GM19035 (cell line): Measurements from ENCODE around the gene COL4A2.
"Not testable (repeated sequence)": the region's sequence is repeated elsewhere in the genome, so short reads cannot be mapped to it uniquely, and the experiment has no call there.

Experiments used
- ATAC-seq: cut with Tn5 transposase; IDR thresholded peaks from one replicate; pipeline ENCODE4 v1.9.1; 2021; ENCODE audit not compliant: unreplicated experiment

COL4A2 gene

DNA sequence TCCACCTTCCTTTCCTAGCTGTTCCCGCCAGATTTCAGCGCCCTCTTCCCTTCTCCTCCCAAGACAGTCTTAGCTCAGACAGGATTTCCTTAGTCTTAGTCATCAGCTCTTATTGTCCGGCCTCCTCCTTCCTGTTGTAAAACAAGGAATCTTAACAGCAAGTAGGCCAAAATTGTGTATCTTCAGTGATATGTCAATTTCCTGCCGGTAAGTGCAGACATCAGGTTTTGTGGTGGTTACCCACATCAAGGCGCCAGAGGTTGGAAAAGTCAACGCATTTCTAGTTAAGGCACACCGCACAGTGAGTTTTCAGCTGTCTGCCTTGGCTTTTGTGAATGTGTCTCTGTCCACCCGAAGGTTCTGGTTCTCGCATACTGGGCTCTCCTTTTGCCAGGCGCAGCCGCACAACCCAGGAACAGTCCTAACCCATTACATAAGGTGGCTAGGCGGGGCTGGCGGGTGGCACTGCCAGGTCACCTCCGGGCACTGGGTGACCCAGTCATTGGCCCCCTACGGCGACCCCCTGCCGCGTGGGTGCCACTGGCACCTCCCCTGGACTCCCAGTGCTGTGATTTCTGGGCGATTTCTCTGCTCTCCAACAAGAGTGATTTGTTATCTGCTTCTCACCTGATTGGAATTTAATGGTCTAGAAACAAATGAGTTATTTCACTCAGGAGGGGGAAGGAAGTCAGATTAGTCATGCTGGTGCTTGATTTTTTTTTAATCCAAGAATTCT, 12.9 kb downstream of the COL4A2 start:
- ATAC-seq: no peak

DNA sequence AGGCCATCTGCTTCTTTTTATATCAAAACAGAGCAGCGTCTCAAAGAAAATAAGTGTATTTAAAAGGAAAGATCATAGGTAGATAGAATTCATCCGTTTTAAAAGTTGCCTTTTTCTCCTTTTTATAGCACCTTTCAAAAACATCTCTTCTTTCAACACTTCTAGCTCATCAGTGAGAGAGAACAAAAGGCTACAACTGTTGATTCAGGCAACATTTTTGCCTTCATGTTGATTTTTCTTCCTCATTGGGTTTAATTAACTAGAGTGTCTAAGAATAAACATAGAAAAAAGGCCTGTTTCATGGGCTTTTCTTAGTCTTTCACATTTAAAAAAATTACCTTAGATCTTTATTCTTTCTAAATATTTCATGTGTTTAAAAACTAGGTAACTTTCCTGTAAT, 13.6 kb downstream of the COL4A2 start:
- ATAC-seq: no peak

DNA sequence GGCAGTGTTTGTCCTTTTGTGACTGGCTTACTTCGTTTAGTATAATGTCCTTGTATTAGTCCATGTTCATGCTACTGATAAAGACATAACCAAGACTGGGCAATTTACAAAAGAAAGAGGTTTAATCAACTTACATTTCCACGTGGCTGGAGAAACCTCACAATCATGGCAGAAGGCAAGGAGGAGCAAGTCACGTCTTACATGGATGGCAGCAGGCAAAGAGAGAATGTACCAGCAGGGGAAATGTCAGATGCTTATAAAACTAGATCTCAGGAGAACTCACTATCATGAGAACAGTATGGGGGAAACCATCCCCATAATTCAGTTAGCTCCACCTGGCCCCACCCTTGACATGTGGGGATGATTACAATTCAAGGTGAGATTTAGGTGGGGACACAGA, 14.5 kb downstream of the COL4A2 start:
- ATAC-seq: not testable (repeated sequence)

DNA sequence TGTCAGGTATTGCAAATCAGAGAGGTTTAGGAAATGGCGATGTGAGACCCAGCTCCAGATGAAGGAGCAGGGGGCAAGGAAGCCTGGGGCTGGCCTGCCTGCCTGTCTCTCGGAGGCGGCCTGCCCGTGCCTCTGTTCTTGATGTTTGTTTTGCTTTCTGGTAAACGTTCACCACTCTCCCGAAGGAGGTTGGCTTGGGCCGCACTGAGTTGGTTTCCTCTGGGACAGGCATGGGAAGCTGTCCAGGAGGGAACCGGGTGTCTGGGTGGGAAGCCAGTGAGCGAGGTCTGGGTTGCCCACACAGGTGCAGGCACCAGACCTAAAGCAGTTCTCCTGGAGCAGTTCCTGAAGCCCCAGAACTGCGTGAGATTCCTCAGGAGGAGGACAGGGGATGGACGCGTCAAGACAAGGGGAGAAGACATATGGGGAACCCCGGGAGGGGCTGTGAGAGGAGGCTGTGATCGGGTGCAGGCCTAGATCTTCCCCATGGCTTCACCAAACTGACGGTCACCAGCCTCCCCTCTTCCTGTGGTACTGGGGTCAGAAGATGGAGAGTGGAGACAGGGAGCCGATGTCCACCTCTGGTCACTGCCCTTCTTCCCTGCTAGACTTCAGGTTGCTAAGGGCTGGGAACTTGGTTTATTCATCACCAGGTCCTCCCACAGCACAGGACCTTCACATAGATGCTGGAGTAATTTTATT, 15.2 kb downstream of the COL4A2 start:
- ATAC-seq: no peak

DNA sequence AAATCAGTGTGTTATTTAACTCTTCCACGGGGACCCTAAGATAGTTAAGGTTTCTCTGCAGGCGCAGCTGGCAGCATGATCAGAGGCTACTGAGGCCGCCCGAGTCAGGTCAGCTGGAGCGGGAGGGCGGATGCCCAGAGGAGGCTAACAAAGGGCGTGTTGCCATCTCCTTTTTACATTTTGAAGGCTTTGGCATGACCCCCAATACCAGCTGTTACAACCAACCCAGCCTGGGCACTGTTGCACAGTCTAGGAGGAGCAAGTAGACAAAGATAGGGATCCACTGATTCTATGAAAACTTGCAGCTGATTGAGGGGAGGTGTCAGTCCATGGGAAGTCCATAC, 15.7 kb downstream of the COL4A2 start:
- no peak for ATAC-seq

DNA sequence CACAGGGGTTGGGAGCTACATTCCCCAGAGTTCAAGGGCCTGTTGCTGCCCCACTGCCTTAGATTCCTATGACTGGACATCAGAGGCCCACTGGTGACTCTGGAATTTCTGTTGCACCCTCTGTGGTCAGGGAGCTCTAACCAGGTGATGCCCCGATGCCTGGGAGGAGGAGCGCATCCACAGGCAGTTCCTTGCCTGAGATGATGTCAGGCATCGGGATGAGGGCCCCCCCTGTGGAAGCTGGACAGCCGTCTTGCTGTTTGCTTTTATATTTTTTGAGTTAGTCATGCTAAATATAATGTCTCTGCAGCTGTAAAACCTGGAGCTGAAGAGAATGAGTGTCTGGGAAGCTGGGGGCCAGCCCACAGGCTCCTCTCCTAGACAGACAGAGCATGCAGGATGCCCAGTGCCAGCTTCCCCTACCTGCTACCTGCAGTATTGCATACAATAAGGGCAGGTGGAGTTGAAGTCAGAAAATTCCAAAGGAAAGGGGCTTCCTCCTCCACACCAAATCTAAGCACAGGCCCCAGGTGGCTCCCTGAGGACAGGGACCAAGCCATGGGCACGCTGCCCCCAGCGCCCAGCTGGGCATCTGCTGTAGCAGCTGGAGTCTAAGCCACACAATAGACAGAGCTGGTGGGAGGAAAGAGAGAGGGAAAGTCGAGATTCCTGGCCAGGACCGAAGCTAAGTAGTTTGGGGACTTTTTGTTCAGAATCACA, 16.2 kb downstream of the COL4A2 start:
- no peak for ATAC-seq

DNA sequence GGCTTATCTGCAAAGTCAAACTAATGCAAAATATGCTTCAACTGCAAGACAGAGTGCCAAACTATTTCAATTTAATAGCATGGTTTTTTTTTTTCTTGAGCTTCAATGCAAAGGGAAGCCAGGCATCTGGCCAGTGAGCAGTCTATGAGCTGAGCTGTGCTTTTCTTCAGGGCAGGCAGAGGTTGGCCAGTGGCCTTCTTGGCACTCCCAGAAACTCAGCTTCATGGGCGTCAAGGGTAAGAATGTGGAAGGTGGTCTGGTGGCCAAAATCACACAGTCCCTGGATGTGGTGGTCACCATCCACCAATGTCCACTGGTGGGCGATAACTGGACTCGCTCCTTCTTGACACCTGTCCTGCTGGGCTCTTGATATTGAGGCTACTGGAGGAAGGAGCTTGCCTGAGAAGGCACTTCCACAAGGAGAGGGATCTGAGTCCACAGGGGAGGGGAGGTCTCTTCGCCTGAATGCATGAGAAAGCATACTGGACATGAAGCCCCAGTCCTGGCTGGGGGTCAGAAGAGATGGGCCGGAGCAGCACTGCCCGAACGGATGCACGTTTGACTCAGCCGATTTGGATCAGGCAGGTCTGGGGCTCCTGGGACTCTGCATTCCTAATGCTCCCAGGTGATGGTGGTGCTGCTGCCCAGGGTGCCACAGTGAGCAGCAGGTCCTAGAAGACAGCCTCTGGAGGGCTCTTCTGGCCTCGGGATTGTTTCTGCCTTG, 17.1 kb downstream of the COL4A2 start:
- ATAC-seq: no peak

DNA sequence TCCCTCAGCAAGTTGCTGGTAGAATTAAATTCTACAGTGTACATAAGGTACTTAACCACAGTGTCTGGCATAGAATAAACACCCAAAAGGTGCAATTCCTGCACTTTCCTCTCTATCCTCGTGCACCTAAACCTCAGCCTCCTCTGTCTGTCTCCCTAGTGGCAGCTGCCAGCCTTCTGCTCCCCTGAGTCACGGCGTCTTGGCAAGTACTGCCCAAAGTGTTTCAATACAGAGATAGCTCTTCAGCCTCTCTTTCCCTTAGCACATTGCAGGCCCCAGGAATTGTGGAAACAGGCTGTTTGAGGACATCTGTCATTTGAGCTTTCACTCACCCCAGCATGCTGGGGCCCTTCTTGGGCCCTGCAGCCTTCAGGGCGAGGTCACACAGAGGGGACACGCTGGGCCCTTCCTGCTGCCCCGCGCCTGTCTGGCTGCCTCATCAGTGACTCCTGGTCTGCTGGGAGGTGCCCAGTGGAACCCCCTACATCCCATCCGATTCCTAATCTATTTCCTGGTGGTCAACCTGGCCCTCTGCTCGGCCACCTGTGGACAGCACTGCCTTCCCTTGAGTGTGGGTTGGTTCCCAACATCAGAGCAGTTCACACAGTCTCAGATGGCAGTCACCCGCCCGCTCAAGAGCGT, 19.3 kb downstream of the COL4A2 start:
- no peak for ATAC-seq

DNA sequence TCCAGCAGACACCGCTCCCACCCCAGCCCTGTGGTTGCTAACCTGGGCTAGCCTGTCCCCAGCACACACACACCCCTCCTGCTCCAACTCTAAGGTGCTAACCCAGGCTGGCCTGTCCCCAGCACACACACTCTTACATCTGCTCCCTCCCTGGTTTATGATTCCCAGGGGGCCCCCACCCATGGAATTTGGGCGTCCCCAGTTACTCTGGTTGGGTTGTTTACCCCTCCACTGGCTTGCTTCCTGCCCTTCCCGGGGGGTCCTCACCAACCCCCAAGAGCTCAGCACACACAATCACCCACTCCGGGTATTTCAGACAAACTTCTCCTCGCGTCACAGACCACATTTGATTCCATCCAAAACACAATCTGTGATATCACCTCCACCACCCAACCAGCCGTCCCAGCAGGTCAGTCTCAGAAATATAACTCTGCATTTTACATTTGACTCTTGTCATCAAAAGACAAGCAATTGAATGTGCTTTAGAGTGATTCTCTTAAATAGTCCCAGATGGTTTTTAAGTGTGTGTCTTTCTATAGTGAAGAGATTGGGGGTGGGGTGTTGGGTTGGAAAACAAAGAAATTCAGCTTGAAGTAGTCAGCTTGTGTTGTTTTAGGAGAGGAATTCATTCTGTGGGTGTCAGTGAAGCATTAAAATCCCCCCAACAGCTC, 20.1 kb downstream of the COL4A2 start:
- ATAC-seq: no peak

DNA sequence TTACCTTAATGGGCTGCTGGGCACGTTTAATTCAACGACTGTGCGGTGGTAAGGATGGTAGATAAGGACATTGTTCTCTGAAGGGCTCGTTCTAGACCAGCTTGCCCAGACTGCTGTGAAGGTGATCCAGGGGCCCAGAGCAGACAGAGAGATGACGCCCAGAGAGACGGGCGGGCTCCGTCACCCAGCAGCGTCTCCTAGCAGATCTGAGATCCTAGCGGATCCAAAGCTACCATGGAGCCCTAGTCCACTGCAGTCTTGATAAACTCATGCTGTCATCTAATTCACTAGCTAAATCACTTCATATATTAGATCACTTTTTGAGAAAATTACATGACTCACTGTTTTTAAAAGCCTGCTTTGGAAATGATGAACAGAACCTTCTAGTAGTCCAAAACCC, 21.5 kb downstream of the COL4A2 start:
- no peak for ATAC-seq

DNA sequence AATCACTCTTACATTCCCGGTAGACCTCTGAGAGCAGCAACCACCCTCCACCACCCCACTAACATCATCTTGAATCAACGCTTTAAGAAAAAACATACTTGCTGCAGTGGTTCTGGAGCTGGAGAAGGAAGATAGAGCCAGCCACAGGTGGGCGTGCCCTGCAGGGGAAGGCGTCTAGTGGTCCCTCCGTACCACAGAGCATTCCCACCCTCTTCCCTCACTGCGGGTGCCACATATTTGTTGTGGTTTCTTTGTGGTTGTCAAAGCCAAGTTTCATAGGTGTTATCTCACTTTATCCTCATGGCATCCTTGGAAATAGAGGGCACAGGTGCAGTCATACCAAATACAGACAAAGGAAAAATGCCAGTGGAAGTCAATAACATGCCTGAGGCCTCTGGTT, 22.2 kb downstream of the COL4A2 start:
- ATAC-seq: no peak

DNA sequence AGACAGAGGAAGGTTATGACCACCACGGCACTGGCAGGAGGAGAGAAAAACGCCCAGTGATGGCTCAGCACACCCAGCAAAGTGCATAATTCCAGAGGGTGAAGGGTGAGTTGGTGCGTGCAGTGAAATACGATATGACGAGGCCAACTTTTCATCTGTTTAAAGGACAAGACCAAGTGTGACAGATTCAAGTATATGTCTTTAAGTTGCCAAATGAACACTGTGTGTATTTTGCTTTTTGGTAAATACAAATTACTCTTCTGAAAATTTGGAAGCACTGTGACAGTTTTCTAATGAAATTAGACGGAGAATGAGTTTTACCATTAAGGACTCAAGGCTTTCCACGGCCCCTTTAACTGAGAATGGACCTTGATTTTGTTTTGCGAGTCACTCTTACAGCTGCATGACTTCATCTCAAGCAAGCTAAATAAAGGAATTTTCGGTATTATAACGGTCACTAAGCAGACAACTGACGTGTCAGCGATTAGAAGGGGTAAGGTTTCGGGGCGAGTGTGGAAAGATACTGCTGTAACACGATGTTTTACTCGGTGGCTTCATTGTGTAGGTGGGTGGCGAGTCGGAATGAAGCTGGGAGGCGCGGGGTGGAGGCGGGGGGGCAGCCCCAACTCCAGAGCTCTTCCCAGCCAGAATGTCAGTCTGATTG, 22.8 kb downstream of the COL4A2 start:
- ATAC-seq: no peak

DNA sequence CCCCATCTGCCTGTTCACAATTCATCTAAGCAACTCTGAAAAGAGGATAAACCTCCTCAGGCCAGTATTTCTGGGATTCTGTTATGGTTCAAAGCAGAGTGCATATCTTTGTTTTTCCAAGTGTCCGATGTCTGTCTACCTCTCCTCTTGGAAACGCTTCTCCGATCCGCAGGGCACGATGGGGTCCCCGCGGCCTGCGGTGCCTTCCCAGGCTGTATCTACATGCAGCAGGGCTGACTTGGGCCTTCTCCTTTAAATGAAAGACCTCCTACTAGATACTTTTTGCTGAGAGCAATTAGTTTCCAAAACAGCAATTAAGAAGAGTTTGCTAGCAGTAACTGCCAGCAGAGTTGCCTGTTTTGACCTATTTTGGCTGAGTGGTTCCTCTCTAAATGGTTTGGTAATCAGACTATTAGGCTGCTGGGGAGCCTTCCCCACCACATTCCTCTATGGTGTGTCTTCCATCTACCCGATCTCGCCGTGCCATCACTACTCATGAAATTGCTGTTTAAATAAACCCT, 23.5 kb downstream of the COL4A2 start:
- no peak for ATAC-seq

DNA sequence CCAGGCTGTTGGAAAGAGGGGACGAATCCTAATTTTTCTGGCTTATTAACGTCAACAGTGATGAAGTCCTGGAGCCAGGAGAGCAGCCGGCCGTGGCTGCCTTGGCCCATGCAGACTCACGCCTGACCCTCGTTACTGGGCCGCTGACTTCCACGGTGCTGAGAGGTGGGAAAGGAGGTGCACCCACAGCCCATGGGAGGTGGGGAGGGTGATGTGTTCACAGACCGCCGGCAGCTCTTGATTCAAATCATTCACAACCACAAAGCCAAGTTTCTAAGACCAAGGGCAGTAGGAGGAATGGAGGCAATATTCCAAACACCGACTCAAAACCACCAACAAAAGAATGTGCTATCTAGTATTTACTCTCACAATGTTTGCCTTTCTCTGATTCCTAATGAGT, 24.3 kb downstream of the COL4A2 start:
- no peak for ATAC-seq

DNA sequence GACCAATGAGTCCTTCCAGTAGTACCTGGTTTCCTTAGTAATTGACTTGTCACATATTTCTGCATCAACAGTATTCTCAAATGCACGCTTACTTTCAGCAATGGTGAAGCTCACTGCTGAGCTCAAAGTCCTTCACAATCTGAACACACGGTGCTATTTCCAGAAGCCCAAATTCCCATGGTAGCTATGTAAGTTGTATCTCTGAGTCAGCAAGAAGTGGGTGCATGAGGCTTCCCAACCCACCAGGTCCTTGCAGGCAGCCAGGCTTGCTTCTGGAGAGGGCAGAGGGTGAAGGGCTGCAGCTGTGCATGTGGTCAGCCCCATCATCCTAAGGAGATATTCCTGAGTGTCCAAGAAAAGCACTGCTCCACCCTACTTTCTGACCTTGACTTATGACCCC, 25.7 kb downstream of the COL4A2 start:
- no peak for ATAC-seq

DNA sequence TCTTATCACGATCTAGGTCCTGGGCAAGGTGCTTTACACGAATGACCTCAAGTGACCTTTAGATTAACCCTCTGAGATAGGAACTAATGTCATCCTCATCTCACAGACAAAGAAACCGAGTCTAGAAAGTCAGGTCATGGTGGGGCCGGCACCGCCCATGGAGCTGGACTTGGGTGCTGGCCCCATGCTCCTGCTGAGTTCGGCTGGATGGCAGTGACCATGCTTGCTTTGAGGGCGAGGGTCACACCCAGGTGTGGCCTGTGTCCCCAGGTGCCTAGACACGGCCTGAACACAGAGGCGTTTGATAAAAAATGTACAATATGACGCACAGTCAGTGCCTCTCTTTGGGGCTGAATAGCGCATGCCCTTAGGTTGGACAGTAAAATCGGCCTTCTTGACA, 26.8 kb downstream of the COL4A2 start:
- ATAC-seq: no peak

DNA sequence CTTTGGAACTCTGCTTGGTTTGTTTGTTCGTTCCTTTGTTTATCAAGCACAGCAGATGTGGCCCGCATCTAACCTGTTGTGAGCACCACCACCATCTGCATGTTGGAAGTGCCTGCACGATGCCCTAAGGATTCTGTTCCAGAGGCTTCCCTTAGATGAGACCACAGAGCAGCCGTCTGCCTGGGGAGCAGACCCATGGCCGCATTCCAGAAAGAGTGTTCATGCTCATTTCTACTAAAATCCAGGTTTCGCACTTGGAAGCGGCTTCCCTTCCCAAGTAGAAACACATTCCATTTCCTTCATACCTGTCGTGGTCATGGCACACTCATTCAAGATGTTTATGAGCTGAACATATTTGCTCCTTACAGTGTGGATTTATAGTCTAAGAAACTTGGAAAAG, 27.2 kb downstream of the COL4A2 start:
- ATAC-seq: no peak

DNA sequence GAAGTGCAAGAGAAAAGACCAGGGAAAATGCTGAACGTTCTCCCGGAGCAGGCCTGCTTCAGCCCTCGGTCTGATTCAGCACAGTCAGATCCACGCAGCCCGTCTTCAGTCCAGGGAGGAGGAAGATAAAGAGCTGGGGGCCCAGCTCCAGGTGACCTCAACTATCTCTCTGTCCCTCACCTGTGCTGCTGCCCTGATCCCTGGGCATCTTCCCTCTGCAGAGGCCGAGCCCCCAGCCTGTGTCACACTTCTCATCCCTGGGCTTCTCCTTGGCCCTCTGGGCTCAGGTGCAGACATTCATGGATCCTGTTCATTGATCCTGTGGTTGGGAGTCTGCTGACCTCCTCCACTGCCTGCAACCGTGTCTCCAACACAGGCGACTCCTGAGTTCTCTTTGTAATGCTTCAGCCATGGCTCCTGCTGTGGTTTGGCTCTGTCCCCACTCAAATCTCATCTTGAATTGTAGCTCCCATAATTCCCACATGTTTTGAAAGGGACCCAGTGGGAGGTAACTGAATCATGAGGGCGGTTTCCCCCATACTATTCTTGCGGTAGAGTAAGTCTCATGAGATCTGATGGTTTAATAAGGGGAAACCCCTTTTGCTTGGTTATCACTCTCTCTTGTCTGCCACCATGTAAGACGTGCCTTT, 27.9 kb downstream of the COL4A2 start:
- no peak for ATAC-seq

DNA sequence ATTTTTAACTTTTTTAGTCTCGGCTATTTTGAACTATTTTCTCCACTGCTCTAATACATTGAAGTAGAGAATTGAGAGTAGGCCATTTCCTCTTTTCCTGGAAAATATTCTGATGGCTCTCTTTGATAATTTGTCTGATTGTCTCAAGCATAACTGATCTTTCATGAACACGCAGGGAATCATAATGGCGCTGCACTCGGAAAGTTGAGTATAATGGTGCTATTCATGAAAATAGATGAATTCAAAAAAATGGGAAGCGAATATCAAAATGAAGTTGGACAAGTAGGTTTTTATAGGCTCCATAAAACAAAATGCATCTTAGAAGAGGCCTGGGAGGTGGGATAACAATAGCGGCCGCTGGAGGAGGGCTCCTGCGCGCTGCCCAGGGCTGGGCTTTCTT, 29.0 kb downstream of the COL4A2 start:
- ATAC-seq: no peak
